Suprapubic skin (tissue), 4 donors: Measurements from ENCODE around the gene CLDN2.

Source experiments
- CTCF ChIP-seq, 2 donors: fragments of 200-600 bp in 1 of 2; fragments of 450-650 bp in 1 of 2; sonication (generic) in 1 of 2; IDR thresholded peaks; one replicate each; pipeline ENCODE4 v1.5.1; 2016 to 2019; ENCODE audit warnings: antibody characterized with exemption in 2 of 2, mild to moderate bottlenecking in 1 of 2, moderate library complexity in 1 of 2
- EP300 ChIP-seq: sonication (generic); formaldehyde crosslinking; IDR thresholded peaks from one replicate; pipeline ENCODE4 v1.6.1; 2017; ENCODE audit warnings: antibody characterized with exemption
- POLR2A ChIP-seq, 2 donors: fragments of 450-650 bp; IDR thresholded peaks; one replicate each; pipeline ENCODE4 v1.6.1; 2017; ENCODE audit warnings: antibody characterized with exemption in 2 of 2, mild to moderate bottlenecking in 2 of 2, moderate library complexity in 2 of 2
- POLR2AphosphoS5 ChIP-seq, 3 donors: sonication (generic); formaldehyde crosslinking; IDR thresholded peaks; one replicate each; pipeline ENCODE4 v1.6.1; 2017; ENCODE audit warnings: antibody characterized with exemption in 3 of 3

- TF ChIP-seq CTCF (IDR thresholded peaks at IDR 0.05) (no peak), POLR2AphosphoS5 (IDR thresholded peaks at IDR 0.05) (no peak), POLR2A (IDR thresholded peaks at IDR 0.05) (no peak), EP300 (no peak)
Observed at GRCh38 chrX:106928227-106928626, 8.0 kb downstream of the CLDN2 start.
